Measurements from ENCODE around the gene ACTG1. TPM values are rescaled to one million over a fixed set of nuclear protein-coding genes. Genes with fewer than 3 reads are reported as not detected.
A peak's percentile ranks its signal among the peaks of the same experiment; 100 is the strongest.

The ACTG1 gene
- total and polyA plus RNA-seq, 7 experiments from 2014 or later, result 971 to 4,639 (median 1,185) TPM

- ChIA-PET CTCF (no interaction called here), POLR2A (no interaction called here)
- intact Hi-C loops (cut with micrococcal nuclease), result no loop called here
- no peaks in the 10 kb centered on the region for H3K9me3 ChIP-seq (ENCODE audit: control insufficient read depth in 2 of 3, low read length in 3 of 3)
- H3K27ac ChIP-seq (ENCODE audit: low read depth, low read length), result no peak overlapping the region
- peaks cover 0 to 5% (median under 1%) of the 10 kb centered on the region in 7 donors for H3K4me1 Mint-ChIP-seq
- no peaks in the 10 kb centered on the region for H3K36me3 ChIP-seq (ENCODE audit: control insufficient read depth in 2 of 3, insufficient read depth in 3 of 3, low read length in 3 of 3)
- H3K27me3 ChIP-seq (ENCODE audit: control insufficient read depth in 2 of 2, insufficient read depth in 2 of 2, low read length in 2 of 2), result peaks cover 0 to 4% of the 10 kb centered on the region in 2 donors
- H3K9me3 Mint-ChIP-seq, result peaks cover 0 to 3% (median 0%) of the 10 kb centered on the region in 11 donors
- H3K4me1 ChIP-seq (ENCODE audit: control insufficient read depth in 2 of 2, insufficient read depth in 2 of 2, low read length in 2 of 2), result peaks cover 0 to 2% of the 10 kb centered on the region in 2 donors
- DNase-seq (no peak), ATAC-seq (no peak)
- no peak overlapping the region for H3K27ac Mint-ChIP-seq
- peaks cover 11 to 19% (median 13%) of the 10 kb centered on the region in 5 donors for H3K27me3 Mint-ChIP-seq
- no peak overlapping the region for H3K4me3 ChIP-seq (ENCODE audit: low read length)
- no peak overlapping the region for H3K4me3 Mint-ChIP-seq
- H3K36me3 Mint-ChIP-seq, result no peaks in the 10 kb centered on the region
Observed at GRCh38 chr17:81476635-81477034, 36.0 kb downstream of the ACTG1 start.

- Mint-ChIP-seq H3K4me1 (peaks cover 0 to 5% (median 0%) of the 10 kb centered on the region in 7 donors), H3K36me3 (no peaks in the 10 kb centered on the region), H3K27ac (no peak overlapping the region), H3K4me3 (no peak overlapping the region), H3K27me3 (peaks cover 11 to 18% (median 13%) of the 10 kb centered on the region in 5 donors), H3K9me3 (peaks cover 0 to 3% (median 0%) of the 10 kb centered on the region in 11 donors)
- no peak overlapping the region for H3K27ac ChIP-seq (ENCODE audit: low read depth, low read length)
- ChIA-PET POLR2A (no interaction called here), CTCF (no interaction called here)
- intact Hi-C loops (cut with micrococcal nuclease), result no loop called here
- H3K36me3 ChIP-seq (ENCODE audit: control insufficient read depth in 2 of 3, insufficient read depth in 3 of 3, low read length in 3 of 3), result no peaks in the 10 kb centered on the region
- ATAC-seq (no peak), DNase-seq (no peak)
- peaks cover 0 to 4% of the 10 kb centered on the region in 2 donors for H3K27me3 ChIP-seq (ENCODE audit: control insufficient read depth in 2 of 2, insufficient read depth in 2 of 2, low read length in 2 of 2)
- H3K4me1 ChIP-seq (ENCODE audit: control insufficient read depth in 2 of 2, insufficient read depth in 2 of 2, low read length in 2 of 2), result no peaks in the 10 kb centered on the region
- H3K9me3 ChIP-seq (ENCODE audit: control insufficient read depth in 2 of 3, low read length in 3 of 3), result no peaks in the 10 kb centered on the region
- H3K4me3 ChIP-seq (ENCODE audit: low read length), result no peak overlapping the region
Observed at GRCh38 chr17:81476097-81476496, 36.5 kb downstream of the ACTG1 start.

- Histone ChIP-seq H3K27me3 (ENCODE audit: control insufficient read depth in 2 of 2, insufficient read depth in 2 of 2, low read length in 2 of 2) (no peaks in the 10 kb centered on the region), H3K27ac (ENCODE audit: low read depth, low read length) (no peak overlapping the region), H3K36me3 (ENCODE audit: control insufficient read depth in 2 of 3, insufficient read depth in 3 of 3, low read length in 3 of 3) (no peaks in the 10 kb centered on the region), H3K9me3 (ENCODE audit: control insufficient read depth in 2 of 3, low read length in 3 of 3) (no peaks in the 10 kb centered on the region), H3K4me3 (ENCODE audit: low read length) (no peak overlapping the region), H3K4me1 (ENCODE audit: control insufficient read depth in 2 of 2, insufficient read depth in 2 of 2, low read length in 2 of 2) (no peaks in the 10 kb centered on the region)
- POLR2A ChIA-PET, result no interaction called here
- H3K4me3 Mint-ChIP-seq, result no peak overlapping the region
- H3K36me3 Mint-ChIP-seq, result no peaks in the 10 kb centered on the region
- CTCF ChIA-PET, result no interaction called here
- no peak for ATAC-seq
- intact Hi-C loops (cut with micrococcal nuclease), result no loop called here
- no peak overlapping the region for H3K27ac Mint-ChIP-seq
- H3K4me1 Mint-ChIP-seq, result no peaks in the 10 kb centered on the region
- peaks cover 4 to 10% (median 5%) of the 10 kb centered on the region in 5 donors for H3K27me3 Mint-ChIP-seq
- DNase-seq, result no peak
- peaks cover 0 to 3% (median 0%) of the 10 kb centered on the region in 11 donors for H3K9me3 Mint-ChIP-seq
Observed at GRCh38 chr17:81474958-81475357, 37.6 kb downstream of the ACTG1 start.

- no peaks in the 10 kb centered on the region for H3K4me1 ChIP-seq (ENCODE audit: control insufficient read depth in 2 of 2, insufficient read depth in 2 of 2, low read length in 2 of 2)
- peaks cover 0 to 3% (median 0%) of the 10 kb centered on the region in 11 donors for H3K9me3 Mint-ChIP-seq
- no peaks in the 10 kb centered on the region for H3K36me3 ChIP-seq (ENCODE audit: control insufficient read depth in 2 of 3, insufficient read depth in 3 of 3, low read length in 3 of 3)
- H3K27ac Mint-ChIP-seq, result no peak overlapping the region
- intact Hi-C loops (cut with micrococcal nuclease), result no loop called here
- no peak overlapping the region for H3K4me3 Mint-ChIP-seq
- H3K4me1 Mint-ChIP-seq, result no peaks in the 10 kb centered on the region
- no peaks in the 10 kb centered on the region for H3K36me3 Mint-ChIP-seq
- no peaks in the 10 kb centered on the region for H3K9me3 ChIP-seq (ENCODE audit: control insufficient read depth in 2 of 3, low read length in 3 of 3)
- no peak for DNase-seq
- ChIA-PET POLR2A (interaction anchor here (0.6 to 0.7 kb wide), 2 partner anchors 17 to 1189 kb away, joined by 3 read pairs; no protein-coding TSS in a partner anchor), CTCF (no interaction called here)
- H3K27me3 Mint-ChIP-seq, result no peaks in the 10 kb centered on the region
- no peaks in the 10 kb centered on the region for H3K27me3 ChIP-seq (ENCODE audit: control insufficient read depth in 2 of 2, insufficient read depth in 2 of 2, low read length in 2 of 2)
- ATAC-seq, result no peak
- no peak overlapping the region for H3K4me3 ChIP-seq (ENCODE audit: low read length)
- H3K27ac ChIP-seq (ENCODE audit: low read depth, low read length), result no peak overlapping the region
Observed at GRCh38 chr17:81473019-81473418, 39.6 kb downstream of the ACTG1 start.

GRCh38 chr17:81471818-81472456 is 40.7 kb downstream of the ACTG1 start:
- CTCF ChIA-PET, result no interaction called here

GRCh38 chr17:81470944-81471817 is 41.4 kb downstream of the ACTG1 start:
- H3K27ac Mint-ChIP-seq, result no peak overlapping the region

More at GRCh38 chr17:81471818-81472456, 40.7 kb downstream of the ACTG1 start:
- Mint-ChIP-seq H3K4me1 (no peaks in the 10 kb centered on the region), H3K36me3 (no peaks in the 10 kb centered on the region), H3K4me3 (no peak overlapping the region), H3K9me3 (peaks cover 0 to under 1% (median 0%) of the 10 kb centered on the region in 11 donors), H3K27ac (no peak overlapping the region), H3K27me3 (no peaks in the 10 kb centered on the region)
- DNase-seq (peak in 2 of 9 donors; percentile 31 to 42), ATAC-seq (no peak)
- Histone ChIP-seq H3K4me3 (ENCODE audit: low read length) (no peak overlapping the region), H3K27me3 (ENCODE audit: control insufficient read depth in 2 of 2, insufficient read depth in 2 of 2, low read length in 2 of 2) (no peaks in the 10 kb centered on the region), H3K4me1 (ENCODE audit: control insufficient read depth in 2 of 2, insufficient read depth in 2 of 2, low read length in 2 of 2) (no peaks in the 10 kb centered on the region), H3K9me3 (ENCODE audit: control insufficient read depth in 2 of 3, low read length in 3 of 3) (no peaks in the 10 kb centered on the region), H3K36me3 (ENCODE audit: control insufficient read depth in 2 of 3, insufficient read depth in 3 of 3, low read length in 3 of 3) (no peaks in the 10 kb centered on the region), H3K27ac (ENCODE audit: low read depth, low read length) (no peak overlapping the region)
- POLR2A ChIA-PET, result no interaction called here
- intact Hi-C loops (cut with micrococcal nuclease), result no loop called here

More at GRCh38 chr17:81470944-81471817, 41.4 kb downstream of the ACTG1 start:
- H3K4me3 ChIP-seq (ENCODE audit: low read length), result no peak overlapping the region
- H3K36me3 Mint-ChIP-seq, result no peaks in the 10 kb centered on the region
- no peaks in the 10 kb centered on the region for H3K27me3 ChIP-seq (ENCODE audit: control insufficient read depth in 2 of 2, insufficient read depth in 2 of 2, low read length in 2 of 2)
- POLR2A ChIA-PET, result no interaction called here
- H3K4me3 Mint-ChIP-seq, result no peak overlapping the region
- CTCF ChIA-PET, result no interaction called here
- H3K27me3 Mint-ChIP-seq, result no peaks in the 10 kb centered on the region
- intact Hi-C loops (cut with micrococcal nuclease), result no loop called here
- no peaks in the 10 kb centered on the region for H3K9me3 ChIP-seq (ENCODE audit: control insufficient read depth in 2 of 3, low read length in 3 of 3)
- no peaks in the 10 kb centered on the region for H3K4me1 ChIP-seq (ENCODE audit: control insufficient read depth in 2 of 2, insufficient read depth in 2 of 2, low read length in 2 of 2)
- H3K4me1 Mint-ChIP-seq, result no peaks in the 10 kb centered on the region
- H3K9me3 Mint-ChIP-seq, result no peaks in the 10 kb centered on the region
- no peaks in the 10 kb centered on the region for H3K36me3 ChIP-seq (ENCODE audit: control insufficient read depth in 2 of 3, insufficient read depth in 3 of 3, low read length in 3 of 3)
- no peak for DNase-seq
- ATAC-seq, result no peak
- H3K27ac ChIP-seq (ENCODE audit: low read depth, low read length), result no peak overlapping the region

Data from naive thymus-derived CD4-positive, alpha-beta T cell (primary cell).